Glutamatergic neuron (in vitro differentiated cells): ENCODE measurements around the gene RPL27A. TPM values are rescaled to one million over a fixed set of nuclear protein-coding genes. Genes with fewer than 3 reads are reported as not detected.

Source experiments
- DNase-seq: peaks from one replicate; pipeline ENCODE4 v3.0.0; 2022
- H3K27ac Mint-ChIP-seq: one replicate; pipeline ENCODE4 v1.8.0; 2020; ENCODE audit warnings: mild to moderate bottlenecking, mixed read lengths, inconsistent platforms; ENCODE audit not compliant: unreplicated experiment
- H3K27me3 Mint-ChIP-seq: one replicate; pipeline ENCODE4 v1.8.0; 2020; ENCODE audit warnings: mild to moderate bottlenecking, moderate library complexity, mixed read lengths, inconsistent platforms; ENCODE audit not compliant: unreplicated experiment
- H3K36me3 Mint-ChIP-seq: one replicate; pipeline ENCODE4 v1.8.0; 2020; ENCODE audit warnings: mild to moderate bottlenecking, mixed read lengths, inconsistent platforms; ENCODE audit not compliant: unreplicated experiment
- H3K4me1 Mint-ChIP-seq: one replicate; pipeline ENCODE4 v1.8.0; 2020; ENCODE audit warnings: mild to moderate bottlenecking, low read depth, mixed read lengths, inconsistent platforms; ENCODE audit not compliant: unreplicated experiment
- H3K4me3 Mint-ChIP-seq: one replicate; pipeline ENCODE4 v1.8.0; 2020; ENCODE audit warnings: mild to moderate bottlenecking, mixed read lengths, inconsistent platforms; ENCODE audit not compliant: unreplicated experiment
- H3K9me3 Mint-ChIP-seq: one replicate; pipeline ENCODE4 v1.8.0; 2020; ENCODE audit warnings: mild to moderate bottlenecking, moderate library complexity, mixed read lengths, inconsistent platforms; ENCODE audit not compliant: unreplicated experiment
- CTCF ChIP-seq: fragments of 200-600 bp; sonication (generic); IDR thresholded peaks from one replicate; pipeline ENCODE4 v1.5.0; 2021; ENCODE audit not compliant: partially characterized antibody, unreplicated experiment
- total RNA-seq: library from RNA; stranded (reverse); fragmentation: NEBNext Ultra II Directional; extraction: Animal tissue kit (Norgen Biotek cat#: 25700); gene quantifications from one replicate; pipeline ENCODE4 v1.2.1, GENCODE V29; 2021; ENCODE audit not compliant: unreplicated experiment

RPL27A gene
- total RNA-seq, 1 donor from 2014 or later = 398 TPM

GRCh38 chr11:8698379-8698851 lies 15.8 kb downstream of the RPL27A start:
- no peaks in the 10 kb centered on the region for H3K4me1 Mint-ChIP-seq
- no peaks in the 10 kb centered on the region for H3K36me3 Mint-ChIP-seq
- H3K27ac Mint-ChIP-seq = no peak overlapping the region
- H3K9me3 Mint-ChIP-seq = peaks cover 5% of the 10 kb centered on the region
- DNase-seq = no peak
- H3K27me3 Mint-ChIP-seq = peaks cover 3% of the 10 kb centered on the region
- no peak for TF ChIP-seq CTCF
- no peak overlapping the region for H3K4me3 Mint-ChIP-seq

GRCh38 chr11:8698917-8699441 lies 16.4 kb downstream of the RPL27A start:
- DNase-seq = no peak
- Mint-ChIP-seq H3K36me3 (no peaks in the 10 kb centered on the region), H3K4me1 (no peaks in the 10 kb centered on the region), H3K9me3 (peaks cover 5% of the 10 kb centered on the region), H3K27me3 (peaks cover 3% of the 10 kb centered on the region), H3K4me3 (no peak overlapping the region), H3K27ac (no peak overlapping the region)
- no peak for TF ChIP-seq CTCF

GRCh38 chr11:8699903-8700302 lies 17.3 kb downstream of the RPL27A start:
- no peaks in the 10 kb centered on the region for H3K36me3 Mint-ChIP-seq
- TF ChIP-seq CTCF = no peak
- no peaks in the 10 kb centered on the region for H3K4me1 Mint-ChIP-seq
- peaks cover 3% of the 10 kb centered on the region for H3K27me3 Mint-ChIP-seq
- H3K9me3 Mint-ChIP-seq = peaks cover 5% of the 10 kb centered on the region
- H3K4me3 Mint-ChIP-seq = no peak overlapping the region
- no peak for DNase-seq
- no peak overlapping the region for H3K27ac Mint-ChIP-seq

GRCh38 chr11:8701891-8702597 lies 19.5 kb downstream of the RPL27A start:
- H3K36me3 Mint-ChIP-seq = no peaks in the 10 kb centered on the region
- no peak overlapping the region for H3K27ac Mint-ChIP-seq
- TF ChIP-seq CTCF = no peak
- H3K27me3 Mint-ChIP-seq = peaks cover 5% of the 10 kb centered on the region
- no peak overlapping the region for H3K4me3 Mint-ChIP-seq
- peaks cover 7% of the 10 kb centered on the region for H3K9me3 Mint-ChIP-seq
- DNase-seq = no peak
- no peaks in the 10 kb centered on the region for H3K4me1 Mint-ChIP-seq

- Mint-ChIP-seq H3K36me3 (no peaks in the 10 kb centered on the region), H3K27ac (no peak overlapping the region)
Measured at GRCh38 chr11:8702598-8702915, 20.0 kb downstream of the RPL27A start.

More at GRCh38 chr11:8702598-8702915, 20.0 kb downstream of the RPL27A start:
- H3K27me3 Mint-ChIP-seq = peaks cover 5% of the 10 kb centered on the region
- H3K9me3 Mint-ChIP-seq = peaks cover 7% of the 10 kb centered on the region
- no peak for DNase-seq
- H3K4me1 Mint-ChIP-seq = no peaks in the 10 kb centered on the region
- no peak for TF ChIP-seq CTCF
- H3K4me3 Mint-ChIP-seq = no peak overlapping the region
